OCI-M2 (cell line): Measurements from ENCODE around the gene MMP14.
"Not testable (repeated sequence)": the region's sequence is repeated elsewhere in the genome, so short reads cannot be mapped to it uniquely, and the experiment has no call there.

Experiments
- DNase-seq: peaks from one replicate; lab custom pipeline; 2025; ENCODE audit not compliant: unreplicated experiment; lab: John Stamatoyannopoulos, UW

MMP14 gene

GRCh38 chr14:22841769-22842168 lies 5.4 kb downstream of the MMP14 start:
- DNase-seq, result no peak

GRCh38 chr14:22842211-22843122 lies 6.1 kb downstream of the MMP14 start:
- DNase-seq, result no peak

GRCh38 chr14:22843123-22843925 lies 6.9 kb downstream of the MMP14 start:
- DNase-seq, result no peak

- no peak for DNase-seq
Observed at GRCh38 chr14:22844221-22845102, 8.1 kb downstream of the MMP14 start.

GRCh38 chr14:22845103-22845394 lies 8.7 kb downstream of the MMP14 start:
- DNase-seq, result no peak

GRCh38 chr14:22845821-22846625 lies 9.6 kb downstream of the MMP14 start:
- no peak for DNase-seq

- no peak for DNase-seq
Observed at GRCh38 chr14:22846811-22847307, 10.5 kb downstream of the MMP14 start.

GRCh38 chr14:22847661-22848341 lies 11.4 kb downstream of the MMP14 start:
- no peak for DNase-seq

GRCh38 chr14:22848351-22849164 lies 12.2 kb downstream of the MMP14 start:
- DNase-seq, result no peak

GRCh38 chr14:22849212-22849819 lies 12.9 kb downstream of the MMP14 start:
- DNase-seq, result no peak

- no peak for DNase-seq
Observed at GRCh38 chr14:22850944-22851764, 14.8 kb downstream of the MMP14 start.

GRCh38 chr14:22852178-22852577 lies 15.8 kb downstream of the MMP14 start:
- DNase-seq, result not testable (repeated sequence)

- DNase-seq, result no peak
Observed at GRCh38 chr14:22852599-22852939, 16.2 kb downstream of the MMP14 start.

GRCh38 chr14:22852940-22853767 lies 16.8 kb downstream of the MMP14 start:
- no peak for DNase-seq

GRCh38 chr14:22854296-22854695 lies 17.9 kb downstream of the MMP14 start:
- DNase-seq, result not testable (repeated sequence)

- no peak for DNase-seq
Observed at GRCh38 chr14:22854963-22855724, 18.8 kb downstream of the MMP14 start.
